KOPT-K1 (cell line): Measurements from ENCODE around the gene GMDS.
"Not testable (repeated sequence)": the region's sequence is repeated elsewhere in the genome, so short reads cannot be mapped to it uniquely, and the experiment has no call there.

ENCODE experiments used
- H3K27ac ChIP-seq: fragments of 200-600 bp; sonication (generic); 2 replicates; pipeline ENCODE4 v1.5.1; 2016; ENCODE audit warnings: antibody characterized with exemption, mild to moderate bottlenecking, low read depth, low read length; ENCODE audit not compliant: poor library complexity, severe bottlenecking
- H3K36me3 ChIP-seq: fragments of 200-600 bp; sonication (generic); 2 replicates; pipeline ENCODE4 v1.5.1; 2017; ENCODE audit warnings: antibody characterized with exemption, mild to moderate bottlenecking, low read length, moderate library complexity; ENCODE audit not compliant: insufficient read depth
- H3K9me3 ChIP-seq: fragments of 200-600 bp; sonication (generic); 2 replicates; pipeline ENCODE4 v1.5.1; 2017; ENCODE audit warnings: antibody characterized with exemption, low read length, mild to moderate bottlenecking; ENCODE audit not compliant: insufficient read depth, poor library complexity, severe bottlenecking

The GMDS gene

DNA sequence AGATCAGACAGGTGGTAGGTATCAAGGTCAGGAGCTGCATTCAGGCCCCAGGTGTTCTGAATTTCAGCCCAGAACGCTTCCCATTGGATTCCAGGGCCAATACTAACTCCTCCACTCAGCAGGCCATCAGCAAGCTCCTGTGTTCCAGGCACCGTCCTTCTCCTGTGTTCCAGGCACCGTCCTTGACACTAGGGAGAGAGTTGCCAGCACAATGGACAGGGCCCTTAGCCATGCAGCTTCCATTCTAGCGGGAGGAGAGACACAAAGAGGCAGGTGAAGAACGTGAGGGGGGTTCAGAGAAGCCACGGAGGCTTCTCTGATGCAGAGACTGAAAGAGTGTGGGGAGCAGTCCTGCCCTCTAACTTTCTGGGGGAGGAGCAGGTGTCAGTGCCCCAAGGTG lies 558.0 kb downstream of the GMDS start:
- Histone ChIP-seq H3K27ac (no peak overlapping the region), H3K9me3 (peaks cover under 1% of the 10 kb centered on the region), H3K36me3 (no peaks in the 10 kb centered on the region)

- H3K27ac ChIP-seq: no peak overlapping the region
- no peaks in the 10 kb centered on the region for H3K36me3 ChIP-seq
These were observed 559.0 kb downstream of the GMDS start for GRCh38 chr6:1686117-1687098.

GRCh38 chr6:1679688-1680068 lies 565.7 kb downstream of the GMDS start:
- Histone ChIP-seq H3K36me3 (no peaks in the 10 kb centered on the region), H3K9me3 (no peaks in the 10 kb centered on the region), H3K27ac (no peak overlapping the region)

More at GRCh38 chr6:1686117-1687098, 559.0 kb downstream of the GMDS start:
- no peaks in the 10 kb centered on the region for H3K9me3 ChIP-seq

DNA sequence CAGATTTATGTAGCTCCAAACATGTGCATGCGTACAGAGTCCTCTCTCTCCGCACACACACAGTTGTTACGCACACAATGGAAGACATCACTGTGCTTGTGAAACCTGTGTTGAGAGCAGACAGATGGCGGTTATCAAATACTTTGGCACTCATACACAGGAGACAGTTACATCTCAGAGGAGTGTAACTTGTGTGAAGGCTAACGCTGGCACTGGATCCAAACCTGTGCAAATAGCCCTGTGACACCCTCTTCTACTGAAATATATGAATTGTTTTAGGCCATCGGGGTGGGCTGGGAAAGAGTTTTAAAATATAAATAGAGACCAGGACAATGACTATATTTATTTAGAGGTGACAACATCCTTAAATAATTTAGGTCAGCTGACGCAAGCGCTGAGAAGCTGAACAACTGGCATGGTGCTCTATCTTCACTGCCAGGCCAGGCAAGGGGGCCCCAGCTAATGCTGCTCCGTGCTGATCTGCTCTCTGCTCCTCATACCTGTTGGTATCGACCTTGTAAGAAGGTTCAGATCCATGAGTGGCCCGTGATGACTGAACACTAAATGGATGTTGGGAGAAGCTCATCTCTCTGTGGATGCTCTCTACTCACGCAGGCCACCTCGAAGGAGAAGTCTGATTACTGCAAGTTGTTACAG lies 566.2 kb downstream of the GMDS start:
- Histone ChIP-seq H3K9me3 (no peaks in the 10 kb centered on the region), H3K36me3 (no peaks in the 10 kb centered on the region), H3K27ac (no peak overlapping the region)

- Histone ChIP-seq H3K36me3 (no peaks in the 10 kb centered on the region), H3K9me3 (no peaks in the 10 kb centered on the region), H3K27ac (no peak overlapping the region)
These were observed 567.2 kb downstream of the GMDS start for GRCh38 chr6:1678201-1678600.

GRCh38 chr6:1672379-1672778 lies 573.0 kb downstream of the GMDS start:
- H3K36me3 ChIP-seq: no peaks in the 10 kb centered on the region
- no peaks in the 10 kb centered on the region for H3K9me3 ChIP-seq
- no peak overlapping the region for H3K27ac ChIP-seq

- Histone ChIP-seq H3K9me3 (no peaks in the 10 kb centered on the region), H3K27ac (no peak overlapping the region), H3K36me3 (no peaks in the 10 kb centered on the region)
These were observed 574.5 kb downstream of the GMDS start for GRCh38 chr6:1670711-1671462.

GRCh38 chr6:1669996-1670395 lies 575.4 kb downstream of the GMDS start:
- Histone ChIP-seq H3K9me3 (no peaks in the 10 kb centered on the region), H3K27ac (no peak overlapping the region), H3K36me3 (no peaks in the 10 kb centered on the region)

DNA sequence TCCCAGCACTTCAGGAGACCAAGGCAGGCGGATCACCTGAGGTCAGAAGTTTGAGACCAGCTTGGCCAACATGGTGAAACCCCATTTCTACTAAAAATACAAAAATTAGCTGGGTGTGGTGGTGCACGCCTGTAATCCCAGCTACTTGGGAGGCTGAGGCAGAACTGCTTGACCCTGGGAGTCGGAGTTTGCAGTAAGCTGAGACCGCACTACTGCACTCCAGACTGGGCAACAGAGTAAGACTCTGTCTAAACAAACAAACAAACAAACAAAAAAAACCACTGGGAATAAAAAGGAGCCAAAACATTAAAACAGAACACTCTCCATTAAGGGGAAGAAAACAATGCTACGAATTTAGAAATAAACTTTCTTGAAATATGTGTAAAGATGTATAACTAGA lies 576.9 kb downstream of the GMDS start:
- H3K27ac ChIP-seq, H3K9me3 ChIP-seq, H3K36me3 ChIP-seq: not testable (repeated sequence)

- no peak overlapping the region for H3K27ac ChIP-seq
- no peaks in the 10 kb centered on the region for H3K9me3 ChIP-seq
- no peaks in the 10 kb centered on the region for H3K36me3 ChIP-seq
These were observed 577.6 kb downstream of the GMDS start for GRCh38 chr6:1667805-1668175.

- Histone ChIP-seq H3K9me3 (no peaks in the 10 kb centered on the region), H3K36me3 (no peaks in the 10 kb centered on the region), H3K27ac (no peak overlapping the region)
These were observed 578.2 kb downstream of the GMDS start for GRCh38 chr6:1667012-1667804.

DNA sequence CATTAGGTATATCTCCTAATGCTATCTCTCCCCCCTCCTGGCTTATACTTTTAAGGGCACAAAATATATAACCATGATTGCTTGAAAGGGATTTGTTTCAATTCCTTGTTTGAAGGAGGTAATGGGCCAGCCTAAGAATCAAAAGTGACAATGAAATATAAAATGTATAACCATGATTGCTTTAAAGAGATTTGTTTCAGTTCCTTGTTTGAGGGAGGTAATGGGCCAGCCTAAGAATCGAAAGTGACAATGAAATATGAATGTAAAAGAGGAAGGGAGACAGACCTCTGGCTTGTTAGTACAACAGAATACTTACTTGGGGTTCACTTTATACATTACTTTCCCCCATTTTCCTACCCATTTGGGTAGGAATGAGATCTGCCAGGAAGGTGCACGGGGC lies 580.2 kb downstream of the GMDS start:
- Histone ChIP-seq H3K36me3 (no peaks in the 10 kb centered on the region), H3K27ac (no peak overlapping the region), H3K9me3 (no peaks in the 10 kb centered on the region)

GRCh38 chr6:1664329-1664728 lies 581.1 kb downstream of the GMDS start:
- H3K27ac ChIP-seq: no peak overlapping the region
- no peaks in the 10 kb centered on the region for H3K36me3 ChIP-seq
- H3K9me3 ChIP-seq: no peaks in the 10 kb centered on the region

- H3K27ac ChIP-seq: no peak overlapping the region
- H3K9me3 ChIP-seq: no peaks in the 10 kb centered on the region
- no peaks in the 10 kb centered on the region for H3K36me3 ChIP-seq
These were observed 581.9 kb downstream of the GMDS start for GRCh38 chr6:1663511-1663910.
